GM19372 (cell line): ENCODE measurements around the gene SLC6A3.
"Not testable (repeated sequence)": the region's sequence is repeated elsewhere in the genome, so short reads cannot be mapped to it uniquely, and the experiment has no call there.

ENCODE experiments used
- ATAC-seq: cut with Tn5 transposase; IDR thresholded peaks from one replicate; pipeline ENCODE4 v1.9.1; 2021; ENCODE audit warnings: mild to moderate bottlenecking, low read depth, moderate library complexity; ENCODE audit not compliant: unreplicated experiment

SLC6A3 gene

GRCh38 chr5:1465966-1466471, 20.8 kb upstream of the SLC6A3 start:
- no peak for ATAC-seq

DNA sequence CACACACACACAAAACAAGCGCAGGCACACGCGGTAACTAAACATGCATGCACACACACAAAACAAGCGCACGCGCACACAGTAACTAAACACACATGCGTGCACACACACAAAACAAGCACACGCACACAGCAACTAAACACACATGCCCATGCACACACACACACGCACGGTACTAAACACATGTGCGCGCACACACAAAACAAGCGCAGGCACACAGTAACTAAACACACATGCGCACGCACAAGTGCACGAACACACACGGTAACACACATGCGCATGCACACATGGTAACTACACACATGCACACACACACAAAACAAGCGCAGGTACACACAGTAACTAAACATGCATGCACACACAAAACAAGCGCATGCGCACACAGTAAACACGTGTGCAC, 19.9 kb upstream of the SLC6A3 start:
- no peak for ATAC-seq

GRCh38 chr5:1464511-1464910, 19.3 kb upstream of the SLC6A3 start:
- ATAC-seq, result no peak

DNA sequence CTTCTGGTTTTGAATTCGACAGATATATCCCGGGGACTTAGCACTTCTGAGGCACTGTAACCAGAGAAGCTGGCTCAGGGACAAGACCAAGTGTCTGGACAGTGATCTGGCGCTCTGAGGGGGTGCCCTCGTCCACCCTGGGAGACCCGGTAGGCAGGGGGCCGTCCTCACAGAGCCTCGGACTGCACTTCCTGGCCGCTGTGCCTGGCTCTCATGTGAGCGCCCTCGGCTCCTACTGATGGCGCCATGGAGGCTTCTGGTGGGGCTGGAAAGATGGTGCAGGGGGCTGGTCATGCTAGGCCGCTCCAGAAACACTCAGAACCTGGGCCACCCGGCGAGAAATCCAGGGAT, 18.8 kb upstream of the SLC6A3 start:
- ATAC-seq, result no peak

DNA sequence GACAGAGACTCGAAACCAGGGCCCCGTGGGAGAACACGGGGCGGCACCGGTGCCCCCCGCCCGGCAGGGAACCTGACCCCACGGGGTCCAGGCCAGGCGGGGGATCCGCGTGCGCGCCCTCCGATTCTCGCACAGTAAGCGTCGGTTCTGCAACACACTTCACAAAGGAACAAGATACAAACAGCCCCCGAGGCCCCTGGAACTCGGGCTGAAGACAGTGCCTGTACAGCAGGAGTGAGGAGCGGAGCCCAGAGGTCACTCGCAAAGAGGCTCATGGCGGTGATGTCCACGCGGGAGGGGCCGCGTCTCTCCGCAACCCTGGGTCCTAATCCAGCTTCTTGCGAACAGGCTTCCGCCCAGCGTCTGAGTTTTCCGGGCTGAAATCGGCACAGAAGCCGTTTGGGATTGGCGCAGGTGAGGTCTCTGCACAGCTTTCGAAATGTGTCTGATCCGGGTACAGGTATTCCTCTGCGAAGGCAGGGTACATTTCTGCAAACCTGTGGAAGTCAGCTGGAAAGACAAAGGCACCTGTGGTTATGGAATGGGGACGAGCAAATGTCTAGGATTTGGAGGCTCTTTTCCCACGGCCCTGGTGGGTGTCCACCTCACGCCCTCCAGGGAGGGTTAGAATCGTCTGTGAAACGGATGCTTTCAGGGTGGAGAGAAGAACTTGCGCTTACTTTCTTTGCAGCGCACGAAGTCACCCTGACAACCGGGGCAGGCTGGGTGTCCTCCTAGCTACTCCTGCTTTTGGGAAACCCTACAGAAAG, 18.3 kb upstream of the SLC6A3 start:
- no peak for ATAC-seq

DNA sequence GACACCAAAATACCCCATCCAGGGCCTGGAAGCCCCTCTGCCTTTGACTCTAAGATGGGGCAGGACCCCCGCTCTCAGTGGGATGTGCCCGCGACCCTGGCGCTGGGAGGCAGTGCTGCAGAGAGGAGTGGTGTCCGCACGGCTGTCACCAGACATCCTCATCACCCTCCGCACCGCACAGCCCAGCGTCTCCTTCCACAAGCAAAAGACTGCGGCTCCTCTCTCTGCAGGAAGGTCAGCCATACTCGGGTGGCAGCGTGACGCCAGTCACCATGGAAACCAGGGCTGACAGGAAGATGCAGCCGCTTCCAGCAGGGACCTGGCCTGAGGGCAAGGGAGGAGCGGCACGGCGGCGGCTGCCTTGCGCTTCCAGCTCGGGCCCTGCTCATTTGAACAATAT, 17.1 kb upstream of the SLC6A3 start:
- no peak for ATAC-seq

- no peak for ATAC-seq
These were observed 16.2 kb upstream of the SLC6A3 start for GRCh38 chr5:1461396-1461795.

DNA sequence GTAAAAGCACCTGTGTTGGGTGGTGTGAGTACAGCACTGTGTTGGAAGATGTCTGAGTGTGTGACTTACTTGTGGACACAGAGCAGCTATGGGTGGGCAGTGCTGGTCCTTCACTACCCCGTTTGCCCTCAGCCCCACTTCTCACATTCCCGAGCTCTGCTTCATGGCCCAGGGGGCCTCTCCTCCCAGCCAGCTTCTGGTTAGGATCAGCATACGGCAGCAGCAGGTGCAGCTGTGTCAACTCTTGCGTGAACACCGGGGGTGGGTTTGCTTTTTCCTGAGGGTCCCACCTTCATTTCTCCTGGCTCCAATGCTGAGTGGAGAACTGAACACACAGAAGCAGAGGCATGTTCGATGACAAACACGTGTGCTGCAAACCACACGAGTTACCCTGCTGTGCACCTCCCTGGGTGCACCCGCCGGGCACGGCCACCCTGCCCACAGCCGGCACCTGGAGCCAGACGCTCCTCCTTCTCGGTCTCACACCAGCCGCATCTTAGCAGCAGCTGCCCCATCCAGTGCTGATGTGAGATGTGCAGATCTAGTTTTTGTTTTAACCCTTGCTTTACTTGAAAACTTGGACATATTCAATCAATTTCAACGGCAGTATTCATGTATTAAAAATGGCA, 14.9 kb upstream of the SLC6A3 start:
- no peak for ATAC-seq

- ATAC-seq, result not testable (repeated sequence)
These were observed 14.2 kb upstream of the SLC6A3 start for GRCh38 chr5:1459435-1459834.

- not testable (repeated sequence) for ATAC-seq
These were observed 11.1 kb upstream of the SLC6A3 start for GRCh38 chr5:1456110-1456881.

DNA sequence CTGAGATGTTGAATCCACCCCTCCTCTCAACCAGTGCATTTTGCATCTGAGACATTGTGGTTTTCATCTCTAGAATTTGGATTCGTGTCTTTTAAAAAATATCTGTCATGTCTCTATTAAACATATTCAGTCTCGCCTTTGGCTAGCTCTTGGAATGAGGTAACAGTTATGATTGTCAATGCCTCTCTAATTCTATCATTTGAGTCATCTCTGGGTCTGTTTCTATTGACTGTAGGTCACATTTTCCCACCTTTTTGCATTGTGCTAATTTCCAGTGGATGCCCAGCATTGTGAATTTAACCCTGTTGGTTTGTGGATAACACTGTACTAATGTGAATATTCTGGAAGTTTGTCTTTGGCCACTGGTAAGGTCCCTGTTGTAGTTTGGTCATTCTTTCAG, 8.4 kb upstream of the SLC6A3 start:
- no peak for ATAC-seq

DNA sequence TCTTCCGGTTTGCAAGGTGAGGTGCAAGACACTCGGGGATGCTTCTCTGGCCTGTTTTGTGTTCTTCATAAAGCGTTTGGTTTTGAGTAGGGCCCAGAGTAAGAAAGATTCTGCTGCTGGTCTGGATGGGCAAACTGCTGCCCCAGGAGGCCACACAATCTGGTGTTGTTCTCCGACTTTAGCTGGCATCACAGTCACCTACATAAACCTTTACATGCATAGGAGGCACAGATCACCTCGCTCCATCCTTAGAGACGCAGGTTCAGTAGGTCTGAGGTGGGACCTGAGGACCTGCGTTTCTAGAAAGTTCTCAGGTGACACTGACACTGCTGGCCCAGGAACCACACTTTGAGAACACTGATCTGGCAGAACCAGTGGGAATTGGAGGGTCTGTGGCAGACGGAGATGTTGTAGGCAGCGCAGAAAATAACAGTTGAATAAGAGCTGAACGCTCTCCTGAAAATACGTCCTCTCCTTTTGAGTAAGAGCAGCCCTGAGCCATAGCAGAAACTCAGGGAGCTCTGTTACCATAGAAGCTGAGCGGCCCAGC, 3.9 kb upstream of the SLC6A3 start:
- no peak for ATAC-seq

DNA sequence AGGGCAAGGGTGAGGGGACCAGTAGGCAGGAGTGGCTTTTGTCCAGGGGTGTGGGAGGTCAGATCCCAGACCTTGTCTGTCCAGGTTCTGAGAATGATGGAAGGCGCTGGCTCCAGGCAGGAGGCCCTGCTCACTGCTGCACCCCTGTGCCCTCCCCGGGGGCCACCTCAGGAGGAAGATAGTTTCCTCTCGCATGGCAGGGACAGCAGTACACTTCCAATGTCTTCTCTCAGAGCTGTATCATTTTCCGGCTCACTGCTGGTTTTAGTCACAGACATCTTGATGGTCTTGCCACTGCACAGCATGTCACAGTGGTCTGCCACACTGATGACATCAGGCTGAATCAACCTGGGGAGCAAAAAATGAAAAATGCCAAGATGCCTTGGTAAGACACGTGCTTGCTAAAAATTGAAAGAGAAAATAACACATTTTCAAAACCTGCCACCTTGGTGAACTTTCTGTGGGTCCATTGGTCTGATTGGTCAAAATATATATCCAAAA, 3.3 kb upstream of the SLC6A3 start:
- no peak for ATAC-seq

DNA sequence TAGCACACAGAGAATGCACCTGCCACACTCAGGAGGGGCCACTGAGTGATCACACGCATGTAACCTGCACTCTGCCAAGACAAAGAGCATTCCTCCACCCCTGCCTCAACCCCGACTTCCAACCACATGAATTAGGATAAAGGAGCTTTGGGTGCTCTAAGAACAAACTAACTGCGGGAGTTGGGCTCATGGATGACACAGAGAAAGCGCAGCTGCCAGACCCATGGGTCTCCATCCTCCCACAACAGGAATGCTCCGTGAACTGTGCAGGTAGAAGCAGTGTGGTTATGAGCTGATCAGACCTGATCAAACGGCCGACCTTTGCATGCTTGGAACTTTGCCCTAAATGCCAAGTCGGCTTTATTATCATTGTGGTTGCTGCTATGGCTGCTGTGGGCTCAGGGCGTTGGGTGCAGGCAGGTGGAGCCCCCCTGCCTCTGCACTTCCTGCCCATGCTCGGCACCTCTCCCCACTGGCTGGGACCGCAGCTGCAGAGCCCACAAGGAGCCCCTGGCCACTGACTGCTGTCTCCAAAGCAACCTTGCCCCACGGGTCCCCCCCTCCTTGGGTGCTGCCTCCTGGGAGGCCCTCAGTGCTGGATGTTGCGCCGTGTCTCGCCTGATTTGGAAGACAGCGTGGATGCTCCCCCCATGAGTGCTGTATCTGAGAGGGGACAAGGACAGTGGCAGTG, 2.6 kb upstream of the SLC6A3 start:
- ATAC-seq, result no peak

DNA sequence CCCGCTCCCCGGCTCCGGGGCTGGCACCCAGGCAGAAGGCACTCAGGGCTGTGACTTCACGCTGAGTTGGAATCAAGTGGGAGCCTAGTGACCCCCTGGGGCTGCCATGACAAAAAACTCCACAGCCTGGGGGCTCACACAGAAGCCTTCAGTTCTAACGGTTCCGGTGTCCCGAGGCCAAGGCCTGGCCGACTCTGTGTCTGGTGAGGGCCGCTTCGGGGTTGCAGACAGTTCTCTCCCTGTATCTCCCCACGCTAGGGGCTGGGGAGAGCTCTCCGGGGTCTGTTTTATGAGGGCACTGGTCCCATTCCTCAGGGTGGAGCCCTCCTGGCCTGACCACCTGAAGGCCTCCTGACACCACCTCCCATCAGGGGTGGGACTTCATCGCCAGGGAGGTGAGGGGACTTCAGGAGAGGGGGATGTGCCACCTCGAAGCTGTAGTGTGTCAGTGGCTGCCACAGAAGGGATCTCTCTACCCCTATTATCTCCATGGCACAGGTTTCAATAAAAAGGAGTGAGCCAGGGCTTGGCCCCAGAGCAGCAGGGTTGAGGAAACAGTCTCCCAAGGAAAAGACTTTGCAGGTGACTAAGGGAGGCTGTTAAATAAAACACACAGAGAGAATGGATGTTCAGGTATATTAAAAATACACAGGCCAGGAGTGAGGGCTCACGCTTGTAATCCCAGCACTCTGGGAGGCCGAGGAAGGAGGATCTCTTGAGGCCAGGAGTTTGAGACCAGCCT, 1.5 kb upstream of the SLC6A3 start:
- no peak for ATAC-seq

DNA sequence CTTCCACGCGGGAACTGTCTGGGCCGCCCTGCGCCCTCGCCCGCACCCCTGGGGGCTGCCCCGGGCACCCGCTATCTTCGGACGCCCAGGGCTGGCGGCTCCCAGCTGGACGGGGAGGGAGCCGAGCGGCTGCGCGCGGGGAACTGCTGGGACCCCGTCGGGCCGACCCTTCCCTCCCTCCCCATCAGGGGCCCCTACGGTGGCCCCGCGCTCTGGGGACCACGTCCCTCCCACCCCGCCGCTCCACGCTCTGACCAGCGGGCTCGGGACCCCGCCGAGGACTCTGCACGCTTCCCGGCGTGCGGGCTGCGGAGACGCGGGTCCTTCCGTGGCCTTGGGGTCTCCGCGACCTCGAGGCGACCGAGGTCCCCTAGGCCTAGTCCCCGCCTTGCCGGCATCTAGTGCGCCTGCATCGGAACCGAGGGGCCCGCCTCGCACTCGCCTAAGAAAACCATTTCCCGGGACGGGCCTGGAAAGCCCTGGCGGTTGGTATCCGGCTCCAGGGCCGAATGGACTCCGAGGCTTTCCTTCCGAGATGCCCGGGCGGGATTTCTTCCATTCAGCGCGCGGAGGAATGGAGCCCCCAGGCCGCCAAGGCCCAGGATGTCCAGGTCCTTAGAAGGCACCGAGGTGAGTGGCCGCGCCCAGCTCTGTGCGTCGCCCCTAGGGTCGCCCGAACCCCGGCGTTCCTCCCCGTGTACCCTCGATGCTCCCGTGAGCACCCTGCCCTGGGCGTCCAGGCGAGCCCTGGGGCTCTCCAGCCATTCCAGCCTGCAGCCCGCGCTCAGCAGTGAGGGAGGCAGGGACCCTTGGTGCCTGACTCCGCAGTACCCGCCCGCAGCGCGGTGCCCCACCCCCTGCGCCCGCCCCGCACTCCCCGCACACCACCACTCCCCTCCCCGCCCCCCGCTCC, 705 bp upstream of the SLC6A3 start:
- no peak for ATAC-seq

DNA sequence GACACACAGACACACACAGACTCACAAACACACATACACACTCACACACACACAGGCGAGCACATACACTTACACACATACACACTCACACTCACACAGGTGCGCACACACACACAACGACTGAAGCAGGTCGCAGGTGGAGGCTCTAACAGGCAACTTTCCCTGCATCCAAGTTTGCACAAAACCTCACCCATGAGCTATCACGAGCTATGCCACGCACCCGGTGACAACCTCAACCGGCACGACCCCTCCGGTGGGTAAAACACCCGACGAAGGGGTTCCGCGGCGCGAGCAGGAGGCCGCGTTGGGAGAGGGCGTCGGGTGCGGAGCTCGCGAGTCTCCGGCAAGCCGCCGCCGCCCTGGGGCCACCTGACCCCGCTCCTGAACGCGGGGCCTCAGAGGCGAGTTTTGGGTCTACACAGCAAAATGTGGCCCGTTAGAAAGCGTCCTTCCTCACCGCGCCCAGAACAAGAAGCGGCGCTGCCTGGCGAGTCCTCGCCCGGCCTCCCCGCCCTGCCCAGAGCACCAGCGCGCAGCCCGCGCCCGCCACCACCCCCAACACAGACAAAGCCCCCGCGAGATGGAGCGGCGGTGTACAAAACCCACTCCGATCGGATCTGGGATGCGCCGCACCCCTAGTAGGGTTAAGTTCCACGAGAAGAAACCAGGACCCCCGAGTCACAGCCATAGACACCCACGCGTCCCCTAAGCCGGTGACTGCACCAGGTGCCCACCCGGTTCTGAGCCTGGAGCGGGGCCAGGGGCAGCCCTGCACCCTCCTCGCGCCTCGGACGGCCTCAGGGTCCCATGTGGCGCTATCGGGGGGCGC, 665 bp downstream of the SLC6A3 start:
- ATAC-seq, result no peak

GRCh38 chr5:1443991-1444360, 1.3 kb downstream of the SLC6A3 start:
- no peak for ATAC-seq
